Kidney (tissue), 14 donors: ENCODE data around the gene MTF2. TPM values are rescaled to one million over a fixed set of nuclear protein-coding genes. Genes with fewer than 3 reads are reported as not detected.

Experiments used
- DNase-seq, 5 donors: peaks; one replicate each; pipeline ENCODE4 v3.0.0-alpha.2; 2013 to 2020
- FAIRE-seq: peaks from 2 replicates; lab custom pipeline; 2012; peaks lifted over from hg19 to GRCh38; lab: Jason Lieb, UNC
- H3K27ac ChIP-seq, 2 donors: one replicate each; pipeline ENCODE4 v1.7.0; 2013; ENCODE audit warnings: low read depth in 2 of 2, low read length in 2 of 2, inconsistent platforms in 1 of 2
- H3K27me3 ChIP-seq: one replicate; pipeline ENCODE4 v1.7.1; 2013; ENCODE audit warnings: low read length, inconsistent platforms; ENCODE audit not compliant: control insufficient read depth, insufficient read depth
- H3K36me3 ChIP-seq, 3 donors: one replicate each; pipeline versions ENCODE4 v1.7.0 to v1.7.1; 2013; ENCODE audit warnings: low read length in 3 of 3, control low read depth in 1 of 3, inconsistent platforms in 1 of 3; ENCODE audit not compliant: insufficient read depth in 3 of 3, control insufficient read depth in 2 of 3
- H3K4me1 ChIP-seq, 3 donors: one replicate each; pipeline versions ENCODE4 v1.7.0 to v1.7.1; 2013; ENCODE audit warnings: low read length in 3 of 3, inconsistent platforms in 1 of 3, low read depth in 1 of 3; ENCODE audit not compliant: control insufficient read depth in 2 of 3, insufficient read depth in 2 of 3
- H3K4me3 ChIP-seq, 3 donors: one replicate each; pipeline versions ENCODE4 v1.7.0 to v1.8.1; 2013; ENCODE audit warnings: low read length in 3 of 3, control low read depth in 1 of 3, inconsistent platforms in 1 of 3
- H3K9ac ChIP-seq, 3 donors: one replicate each; pipeline versions ENCODE4 v1.7.0 to v1.7.1; 2013; ENCODE audit warnings: low read length in 3 of 3, control low read depth in 1 of 3, inconsistent platforms in 1 of 3
- H3K9me3 ChIP-seq, 3 donors: one replicate each; pipeline versions ENCODE4 v1.7.0 to v1.7.1; 2013; ENCODE audit warnings: low read length in 3 of 3, control low read depth in 1 of 3, inconsistent platforms in 1 of 3; ENCODE audit not compliant: control insufficient read depth in 2 of 3, insufficient read depth in 1 of 3
- intact Hi-C: fragments of 100-400 bp; cut with DNase I; formaldehyde crosslinking; loops from one replicate; pipeline ENCODE4 v1.11.1; 2022
- polyA plus RNA-seq: library from polyadenylated mRNA; stranded (reverse); fragments of 350-450 nt; fragmentation: Illumina TruSeq; extraction: RNeasy Lipid Tissue Mini Kit (QIAGEN cat#74804); gene quantifications from one replicate; pipeline ENCODE4 v1.2.3, GENCODE V29; 2014; ENCODE audit warnings: low read depth, low replicate concordance; ENCODE audit not compliant: insufficient read depth
- total RNA-seq: library from RNA; stranded (reverse); fragmentation: NEBNext Ultra II Directional; extraction: Animal tissue kit (Norgen Biotek cat#: 25700); gene quantifications from one replicate; pipeline ENCODE4 v1.2.1, GENCODE V29; 2021
- TF ChIP-seq, protein P1 (sequence below): IDR thresholded peaks from 3 replicates; pipeline ENCODE4 v1.5.1; 2012; ENCODE audit warnings: mild to moderate bottlenecking, moderate library complexity, borderline replicate concordance; ENCODE audit not compliant: insufficient read depth; ENCODE audit errors: extremely low read depth
- donor health status: control.
- donor health status: control.
- donor health status: control.
- donor health status: control.
- donor health status: control.
- donor health status: DM: yes; HTN: yes; CAD: no.
- donor health status: Normal renal cell carcinoma (clear cell type).

The MTF2 gene
- total and polyA plus RNA-seq, 2 donors from 2014 or later, result 8.8 to 30.5 TPM

DNA sequence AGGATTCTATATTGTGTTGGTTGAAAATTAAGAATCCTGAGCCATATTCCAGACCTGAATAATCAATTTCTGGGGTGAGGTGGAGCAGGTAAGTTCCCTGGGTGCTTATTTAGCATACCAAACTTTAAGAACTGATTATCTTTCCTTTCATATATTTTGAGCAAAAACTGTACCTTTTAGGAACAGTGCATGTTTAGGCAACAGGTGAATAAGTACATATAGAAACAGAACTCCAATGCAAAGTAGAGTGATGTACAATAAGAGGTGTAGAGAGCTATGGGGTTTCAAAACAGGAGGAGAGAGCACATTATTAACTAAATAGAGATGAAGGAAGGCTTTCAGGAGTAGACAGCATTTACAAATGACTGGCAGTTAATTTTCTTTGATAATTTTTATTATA, 72.4 kb downstream of the MTF2 start:
- FAIRE-seq (no peak), DNase-seq (no peak)
- Histone ChIP-seq H3K36me3 (peaks cover 0 to 2% (median 0%) of the 10 kb centered on the region in 3 donors), H3K4me3 (no peak overlapping the region), H3K9me3 (no peaks in the 10 kb centered on the region), H3K4me1 (no peaks in the 10 kb centered on the region), H3K27ac (no peak overlapping the region), H3K9ac (no peak overlapping the region), H3K27me3 (no peaks in the 10 kb centered on the region)
- TF ChIP-seq, protein P1, sequence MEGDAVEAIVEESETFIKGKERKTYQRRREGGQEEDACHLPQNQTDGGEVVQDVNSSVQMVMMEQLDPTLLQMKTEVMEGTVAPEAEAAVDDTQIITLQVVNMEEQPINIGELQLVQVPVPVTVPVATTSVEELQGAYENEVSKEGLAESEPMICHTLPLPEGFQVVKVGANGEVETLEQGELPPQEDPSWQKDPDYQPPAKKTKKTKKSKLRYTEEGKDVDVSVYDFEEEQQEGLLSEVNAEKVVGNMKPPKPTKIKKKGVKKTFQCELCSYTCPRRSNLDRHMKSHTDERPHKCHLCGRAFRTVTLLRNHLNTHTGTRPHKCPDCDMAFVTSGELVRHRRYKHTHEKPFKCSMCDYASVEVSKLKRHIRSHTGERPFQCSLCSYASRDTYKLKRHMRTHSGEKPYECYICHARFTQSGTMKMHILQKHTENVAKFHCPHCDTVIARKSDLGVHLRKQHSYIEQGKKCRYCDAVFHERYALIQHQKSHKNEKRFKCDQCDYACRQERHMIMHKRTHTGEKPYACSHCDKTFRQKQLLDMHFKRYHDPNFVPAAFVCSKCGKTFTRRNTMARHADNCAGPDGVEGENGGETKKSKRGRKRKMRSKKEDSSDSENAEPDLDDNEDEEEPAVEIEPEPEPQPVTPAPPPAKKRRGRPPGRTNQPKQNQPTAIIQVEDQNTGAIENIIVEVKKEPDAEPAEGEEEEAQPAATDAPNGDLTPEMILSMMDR, result no peak
- intact Hi-C loops, result no loop called here

DNA sequence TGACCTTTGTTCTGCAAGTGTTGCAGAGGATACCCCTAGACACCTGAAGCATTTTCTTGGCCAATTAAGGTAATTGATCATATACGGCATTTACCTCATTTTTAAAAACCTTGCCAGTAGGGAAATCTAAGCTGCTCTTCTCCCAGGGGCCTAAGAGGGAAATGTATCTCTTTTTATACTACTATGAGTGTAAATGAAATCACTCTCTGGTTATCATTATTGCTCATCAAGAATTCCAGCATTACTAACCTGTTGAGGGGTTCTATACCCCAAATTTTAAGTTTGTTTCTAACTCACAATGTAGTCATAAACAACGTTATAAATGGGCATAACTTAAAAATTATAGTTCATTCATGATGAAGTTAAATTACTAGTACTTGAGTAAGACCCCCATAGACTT, 73.8 kb downstream of the MTF2 start:
- no peaks in the 10 kb centered on the region for H3K9me3 ChIP-seq
- H3K36me3 ChIP-seq, result peaks cover 0 to 2% (median 0%) of the 10 kb centered on the region in 3 donors
- DNase-seq, result no peak
- no peak overlapping the region for H3K4me3 ChIP-seq
- no peaks in the 10 kb centered on the region for H3K27me3 ChIP-seq
- H3K9ac ChIP-seq, result no peak overlapping the region
- no peak for FAIRE-seq
- no peak overlapping the region for H3K27ac ChIP-seq
- TF ChIP-seq, protein P1, result no peak
- intact Hi-C loops, result no loop called here
- H3K4me1 ChIP-seq, result no peaks in the 10 kb centered on the region

DNA sequence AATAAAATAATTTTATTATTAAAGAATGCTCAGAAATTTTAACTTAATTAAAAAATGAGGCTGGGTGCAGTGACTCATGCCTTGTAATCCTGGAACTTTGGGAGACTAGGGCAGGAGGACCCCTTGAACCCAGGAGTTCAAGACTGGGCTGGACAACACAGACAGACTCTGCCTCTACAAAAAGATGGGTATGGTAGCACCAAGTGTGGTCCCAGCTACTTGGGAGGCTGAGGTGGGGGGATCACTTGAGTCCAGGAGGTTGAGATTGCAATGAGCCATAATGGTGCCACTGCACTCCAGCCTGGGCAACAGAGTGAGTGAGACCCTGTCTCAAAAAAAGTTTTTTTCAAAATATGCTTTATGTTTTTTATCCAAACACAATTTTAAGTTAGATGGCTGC, 75.8 kb downstream of the MTF2 start:
- no peak overlapping the region for H3K4me3 ChIP-seq
- FAIRE-seq (no peak), DNase-seq (no peak)
- H3K27me3 ChIP-seq, result no peaks in the 10 kb centered on the region
- H3K9ac ChIP-seq, result no peak overlapping the region
- no peaks in the 10 kb centered on the region for H3K4me1 ChIP-seq
- no peak overlapping the region for H3K27ac ChIP-seq
- no peaks in the 10 kb centered on the region for H3K9me3 ChIP-seq
- TF ChIP-seq, protein P1, result no peak
- H3K36me3 ChIP-seq, result peaks cover 2 to 6% (median 3%) of the 10 kb centered on the region in 3 donors
- intact Hi-C loops, result no loop called here

DNA sequence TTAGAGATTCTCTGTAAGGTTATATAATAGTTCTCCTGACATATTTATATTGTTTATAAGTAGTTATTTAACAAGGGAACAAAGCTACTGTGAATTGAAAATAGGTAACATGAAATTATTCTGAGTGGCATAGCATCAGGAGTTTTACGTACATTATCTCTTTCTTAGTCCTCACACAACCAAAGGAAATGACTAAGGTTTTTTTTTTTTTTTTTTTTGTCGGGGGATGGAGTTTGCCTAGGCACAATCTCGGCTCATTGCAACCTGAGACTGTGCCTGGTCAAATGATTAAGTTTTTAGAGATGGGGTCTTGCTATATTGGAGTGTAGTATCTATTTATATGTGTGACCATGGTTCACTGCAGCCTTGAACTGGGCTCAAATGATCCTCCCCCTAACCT, 76.3 kb downstream of the MTF2 start:
- intact Hi-C loops, result no loop called here
- Histone ChIP-seq H3K9ac (no peak overlapping the region), H3K4me3 (no peak overlapping the region), H3K27ac (no peak overlapping the region), H3K36me3 (peaks cover under 1 to 6% (median 3%) of the 10 kb centered on the region in 3 donors), H3K9me3 (no peaks in the 10 kb centered on the region), H3K4me1 (no peaks in the 10 kb centered on the region), H3K27me3 (no peaks in the 10 kb centered on the region)
- no peak for FAIRE-seq
- no peak for DNase-seq
- TF ChIP-seq, protein P1, result no peak
